ENCODE measurements around the gene PRLHR.
"Not testable (repeated sequence)": the region's sequence is repeated elsewhere in the genome, so short reads cannot be mapped to it uniquely, and the experiment has no call there.

The PRLHR gene

DNA sequence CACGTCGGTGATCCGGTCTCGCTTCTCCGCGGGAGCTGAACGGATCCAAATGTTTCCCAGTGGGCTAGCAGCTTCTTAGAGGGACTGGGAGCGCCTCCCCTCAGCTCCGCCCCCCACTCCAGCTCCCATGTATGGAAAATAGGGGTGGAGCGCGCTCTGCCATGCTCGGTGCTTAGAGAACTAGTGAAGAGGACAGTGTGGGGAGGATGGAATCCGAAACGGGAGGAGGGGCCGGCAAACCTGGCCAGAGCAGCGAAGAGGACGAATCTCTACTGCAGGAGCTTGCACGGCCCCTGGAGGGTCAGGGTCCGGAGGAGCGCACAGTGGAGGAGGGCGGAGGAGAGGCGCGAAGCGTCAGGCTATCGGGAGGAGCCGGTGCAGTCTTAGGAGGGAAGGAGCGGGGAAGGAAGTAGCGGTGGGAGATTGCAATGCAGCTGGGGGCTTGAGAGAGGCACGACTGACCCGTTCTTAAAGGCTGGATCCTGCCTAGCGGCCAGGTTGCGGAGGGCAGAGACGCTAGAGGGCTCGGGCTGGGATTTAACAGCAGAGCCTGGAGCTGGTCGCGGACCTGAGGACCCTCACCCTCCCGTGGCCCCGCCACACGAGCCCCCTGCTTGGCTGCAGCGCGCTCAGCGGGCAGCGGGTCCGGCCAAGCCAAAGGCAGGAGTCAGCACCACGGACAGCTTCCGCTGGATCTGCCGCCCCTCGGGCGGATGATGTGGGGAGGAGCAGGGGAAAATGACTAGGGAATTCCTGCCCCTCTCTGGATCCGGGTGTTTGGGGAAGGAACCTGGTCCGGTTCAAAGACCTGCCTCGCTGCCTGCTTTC, at the start of gene PRLHR:
PRLHR (minus strand) TSS at position 51 of the 828 bp plus-strand sequence. CDS start 404 bp downstream, outside the sequence.
- H3K36me3 Mint-ChIP-seq, result peaks cover 6% of the 10 kb centered on the region
- H3K4me3 Mint-ChIP-seq, result no peak within 1 kb of the TSS
- peaks cover 3% of the 10 kb centered on the region for H3K4me1 Mint-ChIP-seq
- peak; percentile 29 for DNase-seq
- H3K9me3 Mint-ChIP-seq, result no peaks in the 10 kb centered on the region
- CTCF ChIA-PET, result no interaction called here
- peaks cover 67% of the 10 kb centered on the region for H3K27me3 Mint-ChIP-seq
- H3K27ac Mint-ChIP-seq, result no peak within 1 kb of the TSS

DNA sequence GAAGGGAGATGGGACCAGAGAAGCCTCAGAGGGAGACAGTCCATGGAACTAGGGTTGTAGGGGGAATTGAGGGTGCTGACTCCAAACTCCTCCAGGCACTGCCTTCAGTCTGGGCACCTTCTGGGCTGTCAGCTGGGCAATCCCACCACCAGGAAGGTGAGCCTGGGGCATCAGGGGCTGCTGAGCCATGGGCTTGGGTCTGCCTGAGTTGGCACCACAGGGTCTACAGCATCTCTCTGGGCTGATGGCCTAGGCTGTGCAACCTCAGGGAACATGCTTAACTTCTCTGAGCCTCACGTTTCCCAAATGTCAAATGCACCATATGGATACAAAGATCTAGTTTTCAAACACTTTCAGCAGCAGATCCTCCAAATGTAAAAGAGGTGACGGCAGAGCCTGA, 46.8 kb upstream of the PRLHR start:
- Mint-ChIP-seq H3K27ac (no peak overlapping the region), H3K4me1 (no peaks in the 10 kb centered on the region), H3K9me3 (peaks cover 9% of the 10 kb centered on the region), H3K36me3 (no peaks in the 10 kb centered on the region), H3K27me3 (peaks cover 27% of the 10 kb centered on the region), H3K4me3 (no peak overlapping the region)
- CTCF ChIA-PET, result no interaction called here
- DNase-seq, result no peak

- Mint-ChIP-seq H3K27me3 (peaks cover 23% of the 10 kb centered on the region), H3K36me3 (no peaks in the 10 kb centered on the region)
- CTCF ChIA-PET, result no interaction called here
These were observed 43.2 kb upstream of the PRLHR start for GRCh38 chr10:118638680-118639079.

GRCh38 chr10:118635674-118636402, 40.4 kb upstream of the PRLHR start:
- Mint-ChIP-seq H3K4me1 (no peaks in the 10 kb centered on the region), H3K27ac (no peak overlapping the region), H3K36me3 (no peaks in the 10 kb centered on the region), H3K9me3 (peaks cover 7% of the 10 kb centered on the region), H3K4me3 (no peak overlapping the region), H3K27me3 (peaks cover 13% of the 10 kb centered on the region)
- CTCF ChIA-PET, result interaction anchor here (1.4 kb wide), 1 partner anchor 9 kb away, joined by 5 read pairs; no protein-coding TSS in a partner anchor
- DNase-seq, result no peak

More at GRCh38 chr10:118638680-118639079, 43.2 kb upstream of the PRLHR start:
- peaks cover 9% of the 10 kb centered on the region for H3K9me3 Mint-ChIP-seq
- no peak overlapping the region for H3K4me3 Mint-ChIP-seq
- no peak overlapping the region for H3K27ac Mint-ChIP-seq
- DNase-seq, result no peak
- H3K4me1 Mint-ChIP-seq, result no peaks in the 10 kb centered on the region

GRCh38 chr10:118633786-118634185, 38.3 kb upstream of the PRLHR start:
- Mint-ChIP-seq H3K4me1 (no peaks in the 10 kb centered on the region), H3K4me3 (no peak overlapping the region), H3K9me3 (no peaks in the 10 kb centered on the region), H3K27ac (no peak overlapping the region), H3K36me3 (no peaks in the 10 kb centered on the region), H3K27me3 (peaks cover 15% of the 10 kb centered on the region)
- CTCF ChIA-PET, result no interaction called here
- DNase-seq, result no peak

DNA sequence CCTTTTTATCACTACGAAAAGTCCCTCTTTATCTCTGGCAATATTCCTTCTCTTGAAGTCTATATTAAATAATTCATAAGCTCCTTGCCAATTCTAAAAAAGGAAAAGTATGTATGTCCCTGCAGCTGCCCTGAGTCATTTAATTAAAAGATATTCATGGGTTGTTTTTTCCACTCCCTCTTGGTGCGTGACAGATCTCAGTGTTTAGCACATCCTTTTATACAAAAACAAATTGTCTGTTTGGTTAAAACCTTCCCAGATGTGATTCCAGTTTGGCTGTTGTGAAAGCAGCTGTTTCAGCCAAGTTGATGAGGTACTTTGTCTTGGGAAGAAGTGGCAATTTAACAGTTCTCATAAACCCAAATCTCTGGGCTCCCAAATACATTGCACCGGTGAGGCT, 33.8 kb upstream of the PRLHR start:
- H3K4me1 Mint-ChIP-seq, result no peaks in the 10 kb centered on the region
- CTCF ChIA-PET, result no interaction called here
- no peak overlapping the region for H3K4me3 Mint-ChIP-seq
- H3K9me3 Mint-ChIP-seq, result no peaks in the 10 kb centered on the region
- no peak overlapping the region for H3K27ac Mint-ChIP-seq
- no peak for DNase-seq
- H3K27me3 Mint-ChIP-seq, result peaks cover 13% of the 10 kb centered on the region
- H3K36me3 Mint-ChIP-seq, result no peaks in the 10 kb centered on the region

- peaks cover 14% of the 10 kb centered on the region for H3K27me3 Mint-ChIP-seq
- H3K27ac Mint-ChIP-seq, result no peak overlapping the region
- H3K4me3 Mint-ChIP-seq, result no peak overlapping the region
- H3K4me1 Mint-ChIP-seq, result no peaks in the 10 kb centered on the region
- no peak for DNase-seq
- H3K9me3 Mint-ChIP-seq, result no peaks in the 10 kb centered on the region
- no peaks in the 10 kb centered on the region for H3K36me3 Mint-ChIP-seq
- CTCF ChIA-PET, result no interaction called here
These were observed 32.9 kb upstream of the PRLHR start for GRCh38 chr10:118628397-118628796.

GRCh38 chr10:118626953-118627352, 31.5 kb upstream of the PRLHR start:
- H3K4me3 Mint-ChIP-seq, result no peak overlapping the region
- CTCF ChIA-PET, result interaction anchor here (0.7 to 1.5 kb wide), 3 partner anchors 9 to 37 kb away, joined by 3 to 5 read pairs (median 4); no protein-coding TSS in a partner anchor
- peaks cover under 1% of the 10 kb centered on the region for H3K4me1 Mint-ChIP-seq
- H3K27me3 Mint-ChIP-seq, result peaks cover 11% of the 10 kb centered on the region
- H3K9me3 Mint-ChIP-seq, result no peaks in the 10 kb centered on the region
- no peaks in the 10 kb centered on the region for H3K36me3 Mint-ChIP-seq
- H3K27ac Mint-ChIP-seq, result no peak overlapping the region
- DNase-seq, result no peak

GRCh38 chr10:118625504-118625903, 30.1 kb upstream of the PRLHR start:
- CTCF ChIA-PET, result no interaction called here
- H3K27ac Mint-ChIP-seq, result no peak overlapping the region
- H3K9me3 Mint-ChIP-seq, result no peaks in the 10 kb centered on the region
- DNase-seq, result no peak
- H3K4me1 Mint-ChIP-seq, result peaks cover 12% of the 10 kb centered on the region
- H3K36me3 Mint-ChIP-seq, result no peaks in the 10 kb centered on the region
- H3K4me3 Mint-ChIP-seq, result no peak overlapping the region
- peaks cover 8% of the 10 kb centered on the region for H3K27me3 Mint-ChIP-seq

DNA sequence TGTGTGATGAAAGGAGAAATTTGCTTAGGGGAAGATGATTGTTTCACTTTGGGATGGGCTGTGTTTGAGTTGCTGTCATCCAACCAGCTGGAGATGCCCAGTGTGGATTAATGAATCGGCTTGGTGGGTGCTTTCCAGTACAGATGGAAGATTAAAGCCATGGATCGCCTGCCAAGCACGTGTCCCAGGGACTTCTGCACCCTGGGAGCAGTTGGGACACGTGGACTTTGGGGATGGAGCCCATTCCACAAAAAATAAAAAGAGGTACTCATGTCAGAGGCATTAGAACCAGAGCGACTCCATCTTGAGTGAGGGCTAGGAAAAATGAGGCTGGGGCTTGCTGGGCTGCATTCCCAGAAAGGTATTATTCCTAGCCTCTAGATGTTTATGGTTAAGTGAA, 29.3 kb upstream of the PRLHR start:
- H3K4me3 Mint-ChIP-seq, result no peak overlapping the region
- H3K27me3 Mint-ChIP-seq, result peaks cover 5% of the 10 kb centered on the region
- no peak for DNase-seq
- H3K4me1 Mint-ChIP-seq, result peaks cover 15% of the 10 kb centered on the region
- no peak overlapping the region for H3K27ac Mint-ChIP-seq
- CTCF ChIA-PET, result no interaction called here
- no peaks in the 10 kb centered on the region for H3K9me3 Mint-ChIP-seq
- no peaks in the 10 kb centered on the region for H3K36me3 Mint-ChIP-seq

DNA sequence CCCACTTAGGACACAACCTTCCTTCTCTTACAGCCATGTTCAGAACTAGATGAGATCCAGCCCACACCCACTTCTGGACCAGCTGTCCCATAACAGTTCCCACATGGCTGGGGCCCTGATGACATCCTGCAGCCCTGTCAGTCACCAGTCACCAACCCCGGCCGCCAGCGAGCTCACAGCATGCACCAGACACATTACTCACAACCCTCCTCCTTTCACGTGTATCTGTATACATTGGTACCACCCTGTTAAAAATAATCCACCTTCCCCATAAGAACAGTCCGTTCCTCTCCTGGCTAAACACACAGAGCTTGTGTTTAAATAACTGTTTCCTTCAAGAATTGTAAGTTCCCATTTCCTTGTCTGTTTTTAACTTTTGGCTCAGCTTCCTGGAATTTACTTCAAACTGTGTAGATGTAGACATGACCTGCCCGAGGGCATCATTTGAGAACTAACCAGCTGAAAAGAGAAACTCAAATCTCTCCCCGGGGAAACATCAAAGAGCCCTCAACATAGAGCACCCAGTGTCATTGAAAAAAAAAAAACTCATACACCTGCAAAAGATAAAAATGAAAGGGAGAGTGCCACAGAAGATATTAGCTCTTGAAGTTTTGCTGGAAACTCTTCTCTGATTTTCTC, 26.0 kb upstream of the PRLHR start:
- Mint-ChIP-seq H3K27me3 (peaks cover 10% of the 10 kb centered on the region), H3K9me3 (no peaks in the 10 kb centered on the region), H3K27ac (peak overlapping the region; percentile 35), H3K36me3 (no peaks in the 10 kb centered on the region), H3K4me1 (peaks cover 15% of the 10 kb centered on the region), H3K4me3 (no peak overlapping the region)
- DNase-seq, result no peak
- CTCF ChIA-PET, result interaction anchor here (0.9 kb wide), 1 partner anchor 98 kb away, joined by 3 read pairs; no protein-coding TSS in a partner anchor

DNA sequence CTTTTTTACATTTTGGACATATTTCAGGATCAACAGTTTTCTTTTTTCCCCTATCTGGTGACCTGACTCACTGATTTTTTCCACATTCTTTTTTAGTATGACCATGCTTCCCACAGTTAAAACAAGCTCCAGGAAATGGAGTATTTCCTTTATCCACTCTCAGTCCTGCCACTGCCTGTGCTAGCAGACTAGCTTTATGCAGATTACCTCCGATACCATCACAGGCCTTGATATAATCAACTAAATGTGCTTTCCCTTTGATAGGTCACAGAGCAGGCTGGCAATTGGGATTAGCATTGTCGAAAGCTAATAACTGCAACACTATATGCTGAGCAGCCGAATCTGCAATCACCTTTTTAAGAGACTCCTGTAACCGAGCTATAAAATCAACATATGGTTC, 18.4 kb upstream of the PRLHR start:
- not testable (repeated sequence) for H3K27me3 Mint-ChIP-seq, H3K36me3 Mint-ChIP-seq, H3K27ac Mint-ChIP-seq, H3K4me3 Mint-ChIP-seq, H3K9me3 Mint-ChIP-seq, DNase-seq, H3K4me1 Mint-ChIP-seq
- CTCF ChIA-PET, result interaction anchor here (0.6 kb wide), 1 partner anchor 232 kb away, joined by 3 read pairs; no protein-coding TSS in a partner anchor

- H3K27me3 Mint-ChIP-seq, result peaks cover 6% of the 10 kb centered on the region
- no peak overlapping the region for H3K27ac Mint-ChIP-seq
These were observed 15.1 kb upstream of the PRLHR start for GRCh38 chr10:118610577-118610976.

DNA sequence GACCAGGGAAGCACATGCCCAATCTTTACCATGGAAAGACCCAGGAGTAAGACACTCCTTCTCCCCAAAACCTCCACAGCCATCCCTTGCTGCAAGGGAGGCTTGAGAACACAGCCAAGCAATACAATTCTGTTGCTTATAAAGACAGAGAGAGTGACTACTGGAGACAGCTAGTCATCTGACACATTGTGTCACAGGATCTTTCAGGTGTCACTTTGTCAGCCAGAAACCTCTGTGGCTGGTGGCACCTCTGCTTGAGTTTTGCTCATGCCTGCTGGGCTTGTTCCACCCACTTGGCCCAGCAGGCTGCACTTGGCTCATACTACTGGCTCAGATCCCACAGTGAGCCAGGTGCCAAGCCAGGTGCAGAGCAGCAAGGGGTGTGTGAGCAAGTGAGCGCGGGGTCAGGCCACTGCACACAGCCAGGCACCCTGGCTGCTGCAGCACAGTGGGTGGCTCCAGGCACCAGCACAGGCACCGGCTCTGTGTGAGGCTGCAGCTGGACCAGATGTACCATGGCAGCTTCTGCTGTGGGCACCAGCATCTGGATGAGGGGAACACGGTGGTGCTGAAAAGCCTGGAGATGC, 12.4 kb upstream of the PRLHR start:
- no peak for DNase-seq
- Mint-ChIP-seq H3K4me1 (no peaks in the 10 kb centered on the region), H3K27me3 (peaks cover 10% of the 10 kb centered on the region), H3K36me3 (no peaks in the 10 kb centered on the region), H3K4me3 (no peak overlapping the region), H3K9me3 (peaks cover 6% of the 10 kb centered on the region), H3K27ac (no peak overlapping the region)
- CTCF ChIA-PET, result no interaction called here

More at GRCh38 chr10:118610577-118610976, 15.1 kb upstream of the PRLHR start:
- H3K4me1 Mint-ChIP-seq, result no peaks in the 10 kb centered on the region
- DNase-seq, result no peak
- H3K4me3 Mint-ChIP-seq, result no peak overlapping the region
- CTCF ChIA-PET, result no interaction called here
- no peaks in the 10 kb centered on the region for H3K36me3 Mint-ChIP-seq
- peaks cover 6% of the 10 kb centered on the region for H3K9me3 Mint-ChIP-seq
